Measurements from ENCODE around the gene ZKSCAN4. TPM values are rescaled to one million over a fixed set of nuclear protein-coding genes. Genes with fewer than 3 reads are reported as not detected.

ZKSCAN4 gene
- total RNA-seq, 1 donor from 2014 or later, result 6.4 TPM

DNA sequence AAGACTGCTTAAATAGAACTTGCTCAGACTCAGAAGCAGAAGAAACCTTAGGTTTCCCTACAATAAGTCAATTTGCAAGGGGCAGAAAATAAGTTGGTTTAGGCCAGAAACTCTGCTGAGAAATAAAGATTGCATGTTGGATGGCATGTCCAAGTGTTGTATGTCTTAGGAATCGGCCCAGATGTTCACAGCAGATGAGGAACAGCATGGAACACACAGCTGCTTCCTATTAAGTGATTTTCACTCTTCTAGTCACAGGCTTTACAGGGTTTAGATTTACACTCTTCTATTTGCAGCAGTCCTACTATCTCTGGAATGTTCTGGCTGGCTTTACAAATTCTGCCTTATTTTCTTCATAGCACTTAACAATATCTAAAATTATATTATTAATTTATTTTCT lies 3.2 kb downstream of the ZKSCAN4 start:
- no peak for DNase-seq (ENCODE audit: low spot score)

DNA sequence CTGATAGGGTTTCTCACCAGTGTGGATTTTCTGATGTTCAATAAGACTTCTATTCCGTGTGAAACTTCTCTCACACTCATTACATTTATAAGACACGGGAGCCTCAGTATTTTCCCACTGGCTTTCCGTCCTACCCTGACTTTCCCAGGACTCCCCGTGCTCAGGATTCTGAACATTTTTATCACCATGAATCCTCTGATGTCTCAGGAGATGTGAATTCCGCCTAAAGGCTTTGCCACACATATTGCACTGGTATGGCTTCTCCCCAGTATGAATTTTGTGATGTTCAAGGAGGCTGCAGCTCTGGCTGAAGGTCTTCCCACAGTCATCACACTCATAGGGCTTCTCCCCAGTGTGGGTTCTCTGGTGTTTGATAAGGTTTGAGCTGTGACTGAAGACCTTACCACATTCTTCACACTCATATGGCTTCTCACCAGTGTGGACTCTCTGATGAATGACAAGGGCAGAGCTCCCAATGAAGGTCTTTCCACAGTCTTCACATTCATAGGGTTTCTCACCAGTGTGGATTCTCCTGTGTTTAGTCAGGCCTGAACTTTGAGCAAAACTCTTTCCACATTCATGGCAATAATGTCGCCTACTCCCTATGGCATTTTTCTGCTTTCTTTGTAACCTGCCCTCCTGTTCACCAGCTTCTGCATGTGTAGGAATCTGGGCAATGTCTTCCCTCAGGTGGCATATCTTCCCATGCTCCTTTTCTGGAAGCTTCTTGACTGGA lies 6.7 kb downstream of the ZKSCAN4 start:
- no peak for DNase-seq (ENCODE audit: low spot score)

DNA sequence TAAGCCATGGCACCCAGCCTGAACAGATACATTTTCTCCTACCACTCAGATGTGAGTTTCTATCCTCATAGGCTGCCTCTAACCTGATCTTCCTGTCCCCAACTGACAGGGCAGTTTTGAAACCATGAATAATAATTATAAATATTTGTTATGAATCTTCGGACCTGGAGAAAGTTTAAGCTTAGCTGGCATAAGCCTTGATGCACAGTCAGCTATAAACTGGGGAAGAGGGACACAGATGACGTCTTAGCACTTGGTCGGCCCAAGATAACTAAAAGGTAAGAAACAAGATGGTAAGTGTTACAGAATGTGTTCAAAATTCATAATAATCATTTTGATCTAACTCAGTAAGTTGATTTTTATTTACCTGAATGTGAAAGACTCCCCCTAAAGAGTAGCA lies 8.1 kb downstream of the ZKSCAN4 start:
- DNase-seq (ENCODE audit: low spot score), result no peak

DNA sequence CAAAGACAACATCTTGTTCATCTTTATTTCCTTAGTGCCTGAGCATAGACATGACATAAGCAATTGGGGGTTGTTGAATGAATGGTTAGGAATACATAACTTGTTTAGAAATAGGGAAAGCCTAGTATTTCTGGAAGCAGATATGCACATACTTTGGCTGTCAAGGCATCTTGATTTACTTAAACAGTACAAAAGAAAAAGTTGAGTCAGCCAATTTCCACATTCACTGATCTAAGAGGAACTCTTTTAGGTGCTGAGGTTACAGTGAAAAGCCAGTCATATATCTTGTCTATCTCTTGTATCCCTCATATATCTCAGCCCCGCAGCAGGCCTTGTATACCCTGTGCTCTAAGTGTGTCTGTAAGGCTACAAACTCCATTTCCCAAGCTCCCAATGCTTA lies 11.6 kb downstream of the ZKSCAN4 start:
- no peak for DNase-seq (ENCODE audit: low spot score)

DNA sequence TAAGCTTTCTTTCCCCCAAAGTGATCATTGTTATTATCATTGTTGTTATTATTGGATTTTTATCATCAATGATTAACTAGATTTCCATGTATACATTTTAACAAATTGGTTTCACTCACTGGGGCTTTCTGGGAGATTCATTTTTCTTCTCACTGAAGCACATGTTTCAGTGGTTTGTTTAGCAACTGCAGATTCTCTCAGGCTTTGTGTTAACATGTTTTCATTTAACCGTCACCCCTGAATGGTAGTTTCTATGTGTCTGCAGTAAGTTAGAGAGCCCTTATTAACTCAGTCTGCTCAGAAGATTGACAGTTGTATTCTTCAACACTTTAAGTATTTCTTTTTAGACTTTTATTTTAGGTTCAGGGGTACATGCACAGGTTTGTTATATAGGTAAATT lies 12.4 kb downstream of the ZKSCAN4 start:
- no peak for DNase-seq (ENCODE audit: low spot score)

DNA sequence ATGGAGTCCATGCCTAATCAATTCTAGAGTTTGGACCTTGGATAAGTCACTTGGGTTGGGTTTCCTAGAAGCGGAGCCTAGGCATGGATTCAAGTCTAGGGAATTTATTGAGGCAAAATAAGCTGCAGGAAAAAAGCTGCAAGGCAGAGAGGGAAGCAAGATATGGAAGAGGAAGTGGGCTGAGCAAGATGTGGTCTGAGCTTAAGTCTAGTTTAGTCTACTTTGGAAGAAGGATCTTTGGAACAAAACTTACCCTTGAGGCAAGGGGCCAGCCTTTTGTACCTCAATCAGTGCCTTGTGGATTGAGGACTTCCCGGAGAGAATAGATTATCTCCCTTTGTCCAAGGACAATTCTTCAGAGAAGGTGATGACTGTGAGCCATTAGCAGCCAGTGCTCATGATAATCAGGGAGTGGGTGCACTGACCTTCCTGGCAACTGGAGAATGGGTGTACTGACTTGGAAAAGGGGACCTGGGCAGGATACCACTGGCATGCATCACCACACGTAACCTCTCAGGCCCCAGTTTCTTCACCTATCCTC lies 16.1 kb downstream of the ZKSCAN4 start:
- DNase-seq (ENCODE audit: low spot score), result no peak

DNA sequence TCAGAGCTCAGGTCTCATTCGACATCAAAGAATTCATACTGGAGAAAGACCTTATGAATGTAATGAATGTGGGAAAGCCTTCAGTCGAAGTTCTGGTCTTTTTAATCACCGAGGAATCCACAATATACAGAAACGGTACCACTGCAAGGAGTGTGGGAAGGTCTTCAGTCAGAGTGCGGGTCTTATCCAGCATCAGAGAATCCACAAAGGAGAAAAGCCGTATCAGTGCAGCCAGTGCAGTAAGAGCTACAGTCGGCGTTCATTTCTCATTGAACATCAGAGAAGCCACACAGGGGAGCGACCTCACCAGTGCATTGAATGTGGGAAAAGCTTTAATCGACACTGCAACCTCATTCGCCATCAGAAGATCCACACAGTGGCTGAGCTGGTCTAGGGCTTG lies 19.3 kb downstream of the ZKSCAN4 start:
- no peak for DNase-seq (ENCODE audit: low spot score)

DNA sequence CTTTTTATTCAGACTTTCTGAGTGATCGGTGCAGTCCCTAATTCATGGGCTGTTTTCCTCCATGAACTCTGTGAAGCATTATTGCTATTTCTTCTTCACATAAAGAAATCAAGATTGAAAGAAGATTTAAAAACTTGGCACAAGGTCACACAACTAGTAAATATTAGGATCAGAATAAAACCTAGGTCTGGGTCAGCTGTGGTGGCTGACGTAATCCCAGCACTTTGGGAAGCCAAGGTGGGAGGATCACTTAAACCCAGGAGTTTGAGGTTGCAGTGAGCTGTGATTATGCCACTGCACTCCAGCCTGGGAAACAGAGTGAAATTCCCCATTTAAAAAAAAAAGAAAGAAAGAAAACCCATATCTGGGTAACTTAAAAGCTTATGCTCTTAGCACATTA lies 25.6 kb downstream of the ZKSCAN4 start:
- DNase-seq (ENCODE audit: low spot score), result no peak

DNA sequence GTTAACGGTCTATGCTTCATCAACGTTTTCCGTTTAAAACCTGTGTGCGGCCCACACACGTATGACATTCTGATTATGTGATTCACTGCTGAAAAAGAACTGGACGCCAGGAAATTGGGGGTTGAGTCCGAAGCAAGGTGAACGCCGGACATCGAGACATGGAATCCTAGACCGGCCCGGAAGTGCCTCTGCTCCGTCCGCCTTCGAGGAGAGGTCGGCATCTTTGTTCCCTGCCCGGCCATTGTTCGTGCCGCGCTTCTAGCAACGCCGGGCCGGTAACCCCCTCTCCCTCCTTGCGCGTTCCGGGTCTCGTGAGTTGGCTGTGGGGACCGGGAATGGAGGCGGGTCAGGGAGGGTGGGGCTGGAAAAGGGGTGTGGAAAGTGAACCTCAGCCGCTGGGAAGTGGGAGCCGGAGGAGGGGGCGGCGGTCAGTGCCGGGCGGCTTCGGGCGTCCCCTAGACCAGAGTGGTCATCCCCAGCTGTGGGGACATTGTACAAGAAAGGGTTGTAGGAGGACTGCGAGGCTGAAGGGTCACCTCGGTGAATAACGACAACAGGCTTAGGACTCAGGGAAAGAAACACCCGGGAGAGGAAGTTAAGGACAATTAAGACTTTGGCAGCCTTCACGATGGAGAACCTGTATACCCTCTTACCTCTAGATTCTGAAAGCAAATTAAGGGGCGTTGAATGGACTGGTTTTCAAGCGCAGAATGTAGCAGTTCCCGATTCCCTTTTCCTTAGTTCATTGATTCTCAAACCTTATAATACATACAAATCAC lies 26.8 kb downstream of the ZKSCAN4 start, which contains the start of gene ZSCAN9:
TSS of gene ZSCAN9 (plus strand) at position 220 of the 779 bp plus-strand sequence. CDS start 1,810 bp downstream, outside the sequence.
- peak; percentile 84 for DNase-seq (ENCODE audit: low spot score)

DNA sequence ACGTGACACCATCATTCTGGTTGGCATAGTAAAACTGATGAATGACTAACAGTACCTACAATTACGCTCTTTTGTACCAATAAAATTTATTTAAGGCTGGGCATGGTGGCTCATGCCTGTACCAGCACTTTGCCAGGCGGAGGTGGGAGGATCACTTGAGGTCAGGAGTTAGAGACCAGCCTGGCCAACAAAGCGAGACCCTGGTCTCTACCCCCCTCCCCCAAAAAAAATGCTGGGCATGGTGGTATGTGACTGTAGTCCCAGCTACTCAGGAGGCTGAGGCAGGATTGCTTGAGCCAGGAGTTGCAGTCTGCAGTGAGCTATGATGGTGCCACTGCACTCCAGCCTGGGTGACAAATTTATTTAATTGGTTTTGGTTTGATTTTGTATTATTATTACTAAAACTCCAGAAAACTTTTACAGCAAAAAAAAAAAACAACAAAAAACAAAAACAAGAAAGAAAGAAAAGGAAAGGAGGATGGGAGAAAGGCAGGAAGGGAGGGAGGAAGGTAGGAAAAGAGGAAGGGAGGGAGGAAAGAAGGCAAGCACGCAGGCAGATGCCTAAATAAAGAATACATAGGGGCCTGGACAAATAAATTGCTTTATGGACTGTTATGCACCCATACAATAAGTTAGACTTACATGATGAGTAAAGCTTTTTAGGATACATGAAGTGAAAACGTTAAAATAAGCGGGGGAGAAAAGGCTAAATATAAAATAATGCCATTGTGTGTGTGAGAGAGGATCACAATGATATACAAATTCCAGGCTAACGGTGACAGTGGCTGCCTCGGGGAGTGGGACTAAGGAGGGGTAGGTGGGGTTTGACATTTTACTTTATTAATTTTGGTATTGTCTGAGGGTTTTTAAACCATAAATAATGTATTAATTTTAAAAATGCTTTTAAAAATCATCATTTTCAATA lies 27.7 kb downstream of the ZKSCAN4 start:
- DNase-seq (ENCODE audit: low spot score), result no peak

DNA sequence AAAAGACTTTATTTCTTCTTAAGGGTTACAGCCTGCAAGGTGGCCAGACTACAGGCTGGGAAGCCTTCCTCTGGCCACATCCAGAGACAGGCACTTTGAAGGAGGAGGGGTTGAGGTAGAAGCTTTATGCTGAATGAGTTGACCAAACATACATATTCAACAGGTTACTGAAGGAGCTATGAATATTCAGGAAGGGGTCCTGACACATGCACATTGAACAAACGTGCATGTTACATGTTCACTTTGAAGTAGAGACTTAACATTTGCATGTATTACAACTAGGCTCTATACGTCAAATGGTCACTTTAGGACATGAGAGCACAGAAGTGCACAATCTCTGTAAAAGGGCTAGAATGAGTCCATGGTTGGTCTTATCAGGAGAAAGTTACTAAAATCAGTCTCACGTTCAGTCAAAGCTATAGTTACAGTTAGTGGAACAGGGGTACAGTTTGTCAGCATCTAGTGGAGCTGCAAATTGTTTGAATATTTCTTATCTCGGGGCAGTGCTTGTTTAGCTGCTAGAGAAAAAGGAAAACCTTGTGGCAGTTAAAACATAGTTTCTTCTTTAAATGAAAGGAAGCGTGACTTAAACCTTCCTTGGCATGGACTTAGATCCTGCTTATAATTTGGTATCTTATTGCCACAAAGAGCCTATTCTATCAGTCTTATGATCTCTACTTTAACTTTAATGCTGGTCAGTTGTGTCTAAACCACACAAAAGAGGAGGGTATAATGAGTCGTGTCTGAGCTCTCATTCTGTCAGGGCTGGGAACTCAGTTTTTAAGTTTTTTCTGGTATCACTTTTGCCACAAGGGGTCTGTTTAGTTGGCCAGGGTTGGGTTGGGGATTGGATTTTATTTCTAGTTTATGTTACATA lies 31.6 kb downstream of the ZKSCAN4 start:
- DNase-seq (ENCODE audit: low spot score), result no peak

DNA sequence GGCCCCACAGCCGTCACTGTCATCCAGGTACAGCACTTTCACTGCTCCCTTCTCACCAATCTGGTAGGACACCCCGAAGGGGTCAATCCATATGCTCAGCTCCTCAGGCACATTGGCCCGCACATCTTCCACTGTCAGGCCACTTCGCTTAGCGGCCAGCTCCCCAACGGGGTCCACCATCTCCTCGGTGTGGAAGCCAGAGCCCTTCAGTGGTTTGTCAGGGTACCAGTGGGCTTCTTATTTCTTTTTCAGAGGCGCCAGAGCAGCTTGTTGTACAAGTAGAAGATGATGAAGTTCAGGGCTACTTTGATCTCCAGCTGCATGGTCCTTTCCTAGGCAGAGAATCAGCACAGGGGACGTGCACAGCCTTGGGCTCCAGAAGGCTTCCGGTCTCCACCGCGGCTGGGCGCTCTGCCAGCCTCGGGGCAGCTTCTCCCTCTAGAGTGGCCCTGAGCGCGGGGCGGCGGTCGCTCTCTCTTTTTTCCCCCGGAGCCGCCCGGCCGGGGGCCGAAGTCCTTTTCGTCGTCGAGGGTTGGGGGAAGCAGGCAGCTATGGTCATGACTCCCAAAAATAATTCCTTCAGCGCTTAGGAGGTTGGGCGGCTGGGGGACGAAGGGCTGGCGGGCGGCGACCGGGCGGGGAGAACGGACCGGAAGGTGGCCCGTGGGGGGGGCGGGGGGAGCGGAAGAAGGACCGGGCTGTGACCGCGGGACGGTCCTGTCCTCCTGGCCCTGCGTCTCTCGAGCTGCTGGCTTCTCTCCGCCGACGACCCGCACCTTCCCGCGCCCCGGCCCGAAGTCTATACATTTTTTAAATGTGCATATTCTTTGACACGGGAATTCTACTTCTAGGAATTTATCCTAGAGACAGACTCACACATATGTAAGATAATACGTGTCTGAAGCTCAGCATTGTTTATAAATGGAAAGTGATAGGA lies 33.5 kb downstream of the ZKSCAN4 start:
- DNase-seq (ENCODE audit: low spot score), result peak; percentile 53

DNA sequence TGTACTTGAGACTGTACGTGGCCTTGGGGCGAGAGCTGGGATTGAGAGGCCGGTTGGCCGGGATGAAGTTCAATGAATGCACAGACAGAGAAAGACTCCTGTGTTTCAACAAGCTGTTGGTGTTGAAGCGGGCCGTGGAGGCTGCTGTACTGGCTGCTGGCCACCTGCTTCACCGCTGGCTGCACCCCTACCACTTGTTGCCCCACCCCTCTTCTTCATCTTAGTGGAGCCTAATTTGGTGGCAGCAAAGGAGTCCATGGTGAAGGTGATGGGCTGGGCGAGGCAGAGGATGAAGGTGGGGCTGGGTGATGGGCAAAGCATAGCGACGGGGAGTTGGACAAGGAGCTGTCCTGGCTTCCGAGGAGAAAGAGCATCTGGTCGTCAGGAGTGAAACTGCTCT lies 34.2 kb downstream of the ZKSCAN4 start:
- no peak for DNase-seq (ENCODE audit: low spot score)

DNA sequence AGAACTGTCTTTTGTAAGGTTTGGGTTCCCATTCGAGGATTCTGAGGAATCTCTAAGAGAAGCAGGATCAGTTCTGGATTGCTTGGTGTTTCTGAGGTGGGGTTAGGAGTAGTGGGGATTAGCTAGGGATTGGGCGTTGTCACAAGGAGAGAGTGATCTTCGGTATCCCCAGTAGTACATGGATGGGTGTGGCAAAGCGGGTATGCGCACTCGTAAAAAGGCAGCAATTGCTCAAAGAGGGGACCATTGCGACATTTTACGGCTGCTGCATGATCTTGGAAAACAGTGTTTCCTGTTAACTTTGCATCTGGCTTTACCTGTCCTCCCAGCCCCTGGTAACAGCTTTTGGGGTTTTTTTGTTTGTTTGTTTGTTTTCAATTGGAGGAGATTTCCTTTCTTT lies 36.6 kb downstream of the ZKSCAN4 start:
- DNase-seq (ENCODE audit: low spot score), result no peak

DNA sequence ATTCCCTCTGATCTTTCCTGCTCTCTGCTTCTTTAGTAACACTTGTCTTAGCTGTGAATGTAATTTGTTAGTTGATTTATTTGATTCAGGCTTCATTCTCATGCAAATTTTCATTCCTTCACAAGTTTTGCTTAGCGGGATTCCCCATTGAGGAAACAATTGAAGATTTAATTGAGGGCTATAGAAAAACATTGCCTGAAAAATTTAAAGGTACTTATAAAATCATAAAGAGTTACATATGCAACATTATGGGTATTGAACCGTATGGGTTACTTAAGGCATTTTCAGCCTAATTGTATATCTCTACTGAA lies 38.9 kb downstream of the ZKSCAN4 start:
- no peak for DNase-seq (ENCODE audit: low spot score)

DNA sequence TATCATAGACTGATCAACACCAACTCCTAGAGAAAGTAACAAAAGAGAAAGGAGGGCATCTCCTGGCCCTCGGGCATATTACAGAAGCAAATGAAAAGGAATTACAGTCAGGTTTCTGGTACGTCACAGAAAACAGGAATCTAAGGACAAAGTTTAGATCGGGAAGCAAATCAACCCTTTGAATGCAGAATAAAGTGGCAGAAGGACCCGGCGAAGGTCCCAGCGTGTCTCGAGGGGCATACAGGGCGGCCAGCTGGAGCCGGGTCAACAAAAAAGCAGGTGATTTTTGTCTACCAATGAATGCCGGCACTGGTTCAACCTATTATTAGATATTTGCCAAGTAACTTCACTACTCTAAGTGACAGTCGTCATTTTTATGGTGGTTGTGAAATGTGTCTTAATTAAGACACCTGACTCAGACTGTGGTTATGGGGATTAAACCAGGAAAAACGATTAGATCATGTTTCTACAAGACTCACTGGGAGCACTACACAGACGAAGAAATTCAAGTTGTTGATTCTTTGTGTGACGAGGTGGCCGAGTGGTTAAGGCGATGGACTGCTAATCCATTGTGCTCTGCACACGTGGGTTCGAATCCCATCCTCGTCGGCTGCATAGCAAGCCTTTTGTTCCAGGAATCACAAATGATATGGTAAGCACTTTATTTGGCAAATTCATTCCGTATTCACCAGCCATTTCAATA lies 39.4 kb downstream of the ZKSCAN4 start:
- no peak for DNase-seq (ENCODE audit: low spot score)

DNA sequence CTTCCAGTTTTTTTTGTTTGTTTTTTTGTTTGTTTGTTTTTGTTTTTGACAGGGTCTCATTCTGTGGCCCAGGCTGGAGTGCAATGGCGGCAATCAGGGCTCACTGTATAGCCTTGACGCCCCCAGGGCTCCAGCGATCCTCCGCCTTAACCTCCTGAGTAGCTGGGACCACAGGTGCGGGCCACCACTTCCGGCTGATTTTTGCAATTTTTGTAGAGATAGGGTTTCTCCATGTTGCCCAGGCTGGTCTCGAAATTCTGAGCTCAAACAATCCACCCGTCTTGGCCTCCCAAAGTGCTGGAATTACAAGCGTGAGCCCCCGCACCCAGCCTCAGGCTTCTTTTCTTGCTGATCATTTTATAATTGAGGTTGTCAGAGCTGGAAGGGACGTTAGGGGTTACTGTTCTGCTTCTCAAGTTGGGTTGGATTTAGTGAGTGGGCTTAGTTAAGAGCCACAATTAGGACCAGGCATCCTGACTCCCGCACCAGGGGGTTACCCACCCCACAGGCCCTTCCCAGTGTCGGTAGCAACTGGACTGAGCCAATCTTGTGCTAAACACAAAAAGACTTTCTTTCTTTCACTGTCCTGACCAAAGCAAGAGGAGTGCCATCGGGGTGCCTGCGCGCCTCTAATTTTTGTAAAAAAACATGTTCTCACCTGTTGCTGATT lies 40.1 kb downstream of the ZKSCAN4 start:
- DNase-seq (ENCODE audit: low spot score), result no peak

DNA sequence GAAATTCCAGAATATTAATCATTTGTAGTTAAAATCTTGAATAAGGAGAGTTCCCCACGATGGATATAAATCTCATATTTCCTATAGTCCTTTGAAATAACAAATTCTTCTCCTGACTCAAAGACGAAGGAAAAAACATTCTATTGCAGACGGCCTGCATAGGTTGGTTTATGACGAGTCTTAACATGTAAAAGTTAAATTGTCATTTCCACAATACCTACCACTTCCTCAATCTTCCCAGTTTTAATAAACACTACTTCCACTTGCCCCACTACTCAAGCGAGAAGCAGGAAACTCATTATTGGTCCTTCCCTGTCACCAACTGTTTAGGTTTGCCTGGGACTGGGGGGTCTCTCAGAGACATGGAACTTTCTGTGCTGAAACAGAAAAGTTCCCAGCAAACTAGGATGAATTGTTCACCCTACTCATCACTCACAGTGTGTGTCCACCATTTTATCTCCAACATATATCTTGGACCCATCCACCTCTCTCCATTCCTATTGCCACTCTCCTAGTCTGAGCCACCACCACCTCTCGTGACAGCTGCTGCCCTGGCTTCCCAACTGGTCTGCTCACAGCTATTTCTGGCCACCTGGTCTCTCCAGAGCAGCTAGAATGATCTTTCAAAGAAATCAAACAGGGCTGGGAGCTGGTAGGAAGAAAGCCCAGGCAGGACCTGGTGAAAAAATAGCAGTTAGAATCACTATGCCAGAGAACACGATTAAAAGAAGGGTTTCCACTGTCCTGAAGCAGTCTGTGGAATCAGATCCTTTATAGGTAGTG lies 42.1 kb downstream of the ZKSCAN4 start:
- no peak for DNase-seq (ENCODE audit: low spot score)
